ENCODE measurements around the gene TEN1. TPM values are rescaled to one million over a fixed set of nuclear protein-coding genes. Genes with fewer than 3 reads are reported as not detected.
"Not testable (repeated sequence)": the region's sequence is repeated elsewhere in the genome, so short reads cannot be mapped to it uniquely, and the experiment has no call there.

Gene TEN1, protein sequence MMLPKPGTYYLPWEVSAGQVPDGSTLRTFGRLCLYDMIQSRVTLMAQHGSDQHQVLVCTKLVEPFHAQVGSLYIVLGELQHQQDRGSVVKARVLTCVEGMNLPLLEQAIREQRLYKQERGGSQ
- total RNA-seq = not detected

- peak; percentile 96 for DNase-seq
These were observed at the start of gene TEN1, which contains the start of gene ACOX1 for GRCh38 chr17:75978938-75979704. TSS of gene TEN1 (plus strand) at chr17:75979240. CDS start at chr17:75986193, 6,953 bp downstream. TSS of gene ACOX1 (minus strand) at chr17:75979166. CDS start at chr17:75979073, 93 bp downstream.

- no peak for DNase-seq
These were observed 48.0 kb upstream of the TEN1 start for GRCh38 chr17:75931062-75931461.

- DNase-seq = no peak
These were observed 46.2 kb upstream of the TEN1 start for GRCh38 chr17:75932852-75933251.

GRCh38 chr17:75933808-75934207 lies 45.2 kb upstream of the TEN1 start:
- DNase-seq = no peak

- DNase-seq = no peak
These were observed 41.4 kb upstream of the TEN1 start for GRCh38 chr17:75937652-75938051.

DNA sequence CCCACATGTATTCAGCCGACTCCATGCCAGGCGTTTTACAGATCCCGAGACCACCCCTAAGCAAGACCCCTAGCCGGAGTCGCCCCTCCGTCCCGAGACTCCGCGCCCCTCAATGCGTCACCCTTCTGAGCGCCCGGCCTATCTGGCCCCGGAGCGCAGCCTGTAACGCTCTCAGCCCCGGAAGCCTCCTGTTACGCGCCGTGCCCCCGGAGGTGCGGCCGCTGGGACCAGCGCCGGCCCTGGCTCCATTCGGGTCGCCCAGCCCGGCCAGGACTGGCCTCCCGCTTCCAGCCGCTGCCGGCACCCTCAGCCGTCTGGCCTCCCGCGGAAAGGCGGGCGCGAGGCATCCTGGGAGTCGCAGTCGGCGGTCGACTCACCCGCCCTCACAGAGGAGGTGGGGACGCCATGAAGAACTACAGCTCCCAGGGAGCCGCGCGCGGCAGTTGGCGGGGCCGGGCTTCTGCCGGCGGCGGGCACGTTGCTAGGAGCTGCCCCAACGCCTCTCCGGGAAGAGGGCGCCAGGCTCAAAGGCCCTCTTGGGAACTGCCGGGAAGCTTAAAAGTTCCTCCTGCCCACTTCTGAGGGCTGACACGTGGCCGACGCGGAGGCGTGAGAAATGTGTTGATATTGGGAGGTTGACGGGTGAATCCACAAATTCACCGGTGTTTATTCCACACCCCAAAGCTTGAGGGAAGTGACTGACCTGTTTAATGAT lies 38.2 kb upstream of the TEN1 start, which contains the start of gene FBF1:
FBF1 (minus strand) TSS at position 316 of the 715 bp plus-strand sequence. CDS start 2,893 bp downstream, outside the sequence.
- peak; percentile 86 for DNase-seq

DNA sequence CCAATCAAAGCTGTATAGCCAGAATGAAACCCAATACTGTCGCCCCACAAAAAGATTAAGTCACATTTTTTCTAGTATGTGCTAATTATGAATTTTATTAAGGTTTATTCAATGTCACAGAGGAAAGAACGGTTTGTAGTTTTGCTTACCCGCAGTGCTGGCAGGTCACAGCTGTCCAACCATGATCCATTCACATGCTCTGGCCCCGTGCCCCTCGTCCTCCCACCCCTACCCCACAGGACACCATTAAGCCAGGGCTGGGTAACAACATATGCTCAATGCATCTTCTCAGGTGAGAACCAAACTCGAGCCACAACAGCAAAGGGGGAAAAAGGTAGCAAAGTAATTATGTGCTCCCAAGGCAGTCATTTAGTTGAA lies 37.6 kb upstream of the TEN1 start:
- DNase-seq = no peak

- DNase-seq = no peak
These were observed 36.6 kb upstream of the TEN1 start for GRCh38 chr17:75942473-75942872.

DNA sequence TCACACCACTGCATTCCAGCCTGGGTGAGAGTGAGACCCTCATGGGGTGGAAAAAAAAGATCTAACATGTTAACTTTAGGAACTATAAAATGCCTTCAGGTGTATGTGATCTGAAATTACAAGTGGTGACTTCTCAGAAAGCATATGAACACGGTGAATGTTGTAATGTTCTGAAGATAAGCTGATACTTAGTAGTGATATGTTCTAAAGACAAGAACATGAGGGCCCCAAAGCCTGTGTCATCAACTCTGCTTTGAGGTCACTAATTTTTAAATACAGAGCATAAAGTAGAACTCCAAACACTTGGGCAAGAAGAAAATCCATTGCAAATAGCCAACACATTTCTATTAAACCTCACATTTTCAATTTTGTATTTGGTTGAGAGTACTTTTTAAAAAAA lies 35.5 kb upstream of the TEN1 start:
- no peak for DNase-seq

- DNase-seq = no peak
These were observed 33.8 kb upstream of the TEN1 start for GRCh38 chr17:75945211-75945610.

- DNase-seq = no peak
These were observed 28.6 kb upstream of the TEN1 start for GRCh38 chr17:75950421-75950820.

DNA sequence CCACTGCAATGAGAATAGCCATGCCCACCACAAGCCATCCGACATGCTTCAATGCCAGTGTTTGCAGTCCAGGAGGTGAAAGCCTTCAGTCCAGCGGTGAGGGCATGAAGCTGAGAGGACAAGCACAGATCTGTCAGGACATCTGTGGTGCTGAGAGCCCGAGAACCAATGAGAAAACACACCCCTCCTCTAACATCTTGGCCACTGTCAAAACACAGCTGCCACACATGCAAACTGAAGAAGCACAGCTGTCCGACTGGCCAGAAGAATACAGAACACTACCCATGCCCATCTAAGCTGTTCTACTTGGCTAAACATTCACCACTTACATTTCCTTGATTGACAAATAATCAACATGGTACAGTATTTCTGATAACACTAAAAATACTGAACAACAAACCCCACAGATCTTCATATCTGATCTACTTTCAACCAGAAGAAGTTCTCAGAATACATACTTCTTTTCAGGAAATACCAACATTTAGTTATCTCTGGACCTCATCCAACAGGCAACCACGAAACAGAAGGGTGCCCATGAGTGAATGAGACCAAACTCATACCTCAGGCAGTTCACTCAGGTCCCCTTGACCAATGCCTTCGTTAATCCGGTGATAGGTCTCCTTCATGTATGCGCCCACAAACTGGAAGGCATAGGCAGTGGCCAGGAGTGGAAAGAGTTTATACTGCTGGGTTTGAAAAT lies 28.0 kb upstream of the TEN1 start:
- no peak for DNase-seq

GRCh38 chr17:75959051-75959838 lies 19.8 kb upstream of the TEN1 start:
- no peak for DNase-seq

- no peak for DNase-seq
These were observed 19.1 kb upstream of the TEN1 start for GRCh38 chr17:75959839-75960511.

- DNase-seq = no peak
These were observed 13.6 kb upstream of the TEN1 start for GRCh38 chr17:75965468-75965867.

GRCh38 chr17:75969044-75969443 lies 10.0 kb upstream of the TEN1 start:
- DNase-seq = not testable (repeated sequence)

DNA sequence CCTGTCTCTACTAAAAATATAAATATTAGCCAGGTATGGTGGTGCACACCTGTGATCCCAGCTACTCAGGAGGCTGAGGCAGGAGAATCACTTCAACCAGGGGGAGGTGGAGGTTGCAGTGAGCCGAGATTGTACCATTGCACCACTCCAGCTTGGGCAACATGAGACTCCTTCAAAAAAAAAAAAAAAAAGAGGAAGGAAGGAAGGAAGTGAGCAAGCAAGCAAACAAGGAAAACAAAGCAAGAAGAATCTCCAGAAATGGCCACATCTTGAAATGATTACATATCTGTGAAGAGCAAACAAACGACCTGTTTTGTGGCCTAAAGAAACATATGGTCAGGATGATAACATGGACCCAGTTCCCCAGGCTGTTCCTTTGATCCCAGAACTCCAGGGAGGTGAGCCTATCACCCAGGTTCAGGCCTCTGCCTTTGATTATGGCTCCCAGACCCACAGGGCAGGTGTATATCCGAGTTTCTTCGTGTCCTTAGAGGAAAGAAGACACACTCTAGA lies 9.0 kb upstream of the TEN1 start:
- no peak for DNase-seq

DNA sequence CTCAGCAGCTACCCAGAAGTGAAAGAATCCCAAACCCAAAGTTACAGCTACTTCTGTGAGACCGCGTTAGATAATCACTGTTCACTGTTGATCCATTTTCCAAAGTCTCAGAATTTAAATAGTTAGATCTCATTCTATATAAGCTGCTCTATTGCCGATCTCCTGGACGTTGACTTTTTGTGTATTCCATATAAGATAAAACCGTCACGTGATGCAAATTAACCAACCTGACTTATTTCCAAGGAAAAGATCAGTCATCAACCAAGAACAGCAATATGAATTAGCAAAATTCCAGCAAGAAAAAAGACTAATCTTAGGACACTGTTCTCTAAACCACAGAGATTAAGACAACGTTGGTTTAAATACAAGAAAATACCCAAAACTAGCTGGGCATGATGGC lies 8.4 kb upstream of the TEN1 start:
- DNase-seq = no peak

DNA sequence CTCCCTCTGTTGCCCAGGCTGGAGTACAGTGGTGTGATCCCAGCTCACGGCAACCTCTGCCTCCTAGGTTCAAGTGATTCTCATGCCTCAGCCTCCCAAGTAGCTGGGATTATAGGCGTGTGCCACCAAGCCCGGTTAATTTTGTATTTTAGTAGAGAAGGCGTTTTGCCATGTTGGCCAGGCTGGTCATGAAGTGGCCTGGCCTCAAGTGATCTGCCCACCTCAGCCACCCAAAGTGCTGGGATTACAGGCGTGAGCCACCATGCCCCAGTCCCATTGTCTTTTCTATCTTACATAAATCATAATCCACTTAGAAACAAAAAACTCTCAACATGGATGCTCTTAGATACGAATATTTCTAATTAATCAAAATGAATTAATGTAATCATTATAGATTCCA lies 3.9 kb upstream of the TEN1 start:
- DNase-seq = not testable (repeated sequence)

GRCh38 chr17:75975757-75976174 lies 3.3 kb upstream of the TEN1 start:
- DNase-seq = no peak

DNA sequence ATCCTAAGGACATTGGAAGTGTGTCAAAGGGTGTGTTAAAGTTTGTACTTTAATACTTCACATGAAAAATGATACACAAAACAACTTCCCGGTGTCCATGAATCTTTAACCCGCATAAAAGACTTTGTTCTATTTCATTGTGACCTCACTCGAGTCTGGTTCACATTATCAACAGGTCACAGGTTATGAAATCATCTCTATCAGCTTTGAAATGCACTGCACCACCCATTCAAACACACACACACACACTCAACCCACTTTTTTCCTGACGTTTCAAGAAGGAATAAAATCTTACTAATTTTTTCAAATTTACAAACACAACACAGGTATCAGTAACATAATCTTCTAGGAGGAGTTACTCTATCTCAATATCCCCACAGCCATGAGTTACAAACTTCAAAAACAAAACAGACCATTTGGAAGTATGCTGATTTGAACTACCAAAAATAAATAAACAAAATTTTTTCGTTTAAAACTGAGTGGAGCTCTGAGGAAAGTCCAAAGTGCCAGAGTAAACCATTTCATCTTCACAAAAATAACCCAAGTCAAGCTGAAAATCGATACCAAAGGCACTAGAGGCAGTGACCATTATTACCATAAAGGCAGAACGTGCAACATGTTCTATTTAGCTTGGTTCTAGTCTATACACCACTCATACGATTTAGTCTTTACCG lies 2.7 kb upstream of the TEN1 start:
- no peak for DNase-seq
